ENCODE measurements around the gene ZBBX. TPM values are rescaled to one million over a fixed set of nuclear protein-coding genes. Genes with fewer than 3 reads are reported as not detected.

ZBBX gene
- total and polyA plus RNA-seq, 2 experiments from 2014 or later = not detected

GRCh38 chr3:167406876-167407492 lies 26.9 kb upstream of the ZBBX start:
- Histone ChIP-seq H3K79me2 (no peaks in the 10 kb centered on the region), H4K20me1 (ENCODE audit: insufficient read depth, poor library complexity, severe bottlenecking) (no peaks in the 10 kb centered on the region), H3K27ac (no peak overlapping the region), H3K36me3 (replicated peaks; ENCODE audit: insufficient read depth, low read depth) (no peaks in the 10 kb centered on the region), H3K9me2 (replicated peaks; ENCODE audit: insufficient read depth) (no peaks in the 10 kb centered on the region), H3K4me1 (ENCODE audit: insufficient read depth) (no peaks in the 10 kb centered on the region), H2AFZ (no peak overlapping the region), H3K27me3 (no peaks in the 10 kb centered on the region), H3K4me3 (no peak overlapping the region), H3K4me2 (no peak overlapping the region), H3K9me3 (ENCODE audit: low read depth) (no peaks in the 10 kb centered on the region)
- peak; percentile 80 for DNase-seq (ENCODE audit: low spot score)
- WGBS (ENCODE audit: low lambda C conversion rate, missing lambda C conversion rate) = 67% methylated on average over 3 of the region's 3 CpGs
- TF ChIP-seq EZH2 (IDR thresholded peaks at IDR 0.05; ENCODE audit: borderline replicate concordance) (no peak), CTCF (IDR thresholded peaks at IDR 0.05; ENCODE audit: poor library complexity) (peak; percentile 70)

GRCh38 chr3:167397826-167398225 lies 17.7 kb upstream of the ZBBX start:
- Histone ChIP-seq H3K4me1 (ENCODE audit: insufficient read depth) (no peaks in the 10 kb centered on the region), H3K79me2 (no peaks in the 10 kb centered on the region), H4K20me1 (ENCODE audit: insufficient read depth, poor library complexity, severe bottlenecking) (no peaks in the 10 kb centered on the region), H3K4me2 (no peak overlapping the region), H2AFZ (no peak overlapping the region), H3K9me3 (ENCODE audit: low read depth) (no peaks in the 10 kb centered on the region), H3K4me3 (no peak overlapping the region), H3K27ac (no peak overlapping the region), H3K36me3 (replicated peaks; ENCODE audit: insufficient read depth, low read depth) (no peaks in the 10 kb centered on the region), H3K9me2 (replicated peaks; ENCODE audit: insufficient read depth) (no peaks in the 10 kb centered on the region), H3K27me3 (no peaks in the 10 kb centered on the region)
- WGBS (ENCODE audit: low lambda C conversion rate, missing lambda C conversion rate) = 85% methylated on average over 1 of the region's 1 CpG
- no peak for TF ChIP-seq EZH2 (IDR thresholded peaks at IDR 0.05; ENCODE audit: borderline replicate concordance)
- no peak for TF ChIP-seq CTCF (IDR thresholded peaks at IDR 0.05; ENCODE audit: poor library complexity)
- TF ChIP-seq EZH2phosphoT487 (IDR thresholded peaks at IDR 0.05; ENCODE audit: low read depth, severe bottlenecking, unreplicated experiment) = no peak
- DNase-seq (ENCODE audit: low spot score) = no peak

- H3K79me2 ChIP-seq = no peaks in the 10 kb centered on the region
- no peak overlapping the region for H3K4me2 ChIP-seq
- no peak for DNase-seq (ENCODE audit: low spot score)
- no peak overlapping the region for H2AFZ ChIP-seq
- TF ChIP-seq EZH2phosphoT487 (IDR thresholded peaks at IDR 0.05; ENCODE audit: low read depth, severe bottlenecking, unreplicated experiment) (no peak), EZH2 (IDR thresholded peaks at IDR 0.05; ENCODE audit: borderline replicate concordance) (no peak), CTCF (IDR thresholded peaks at IDR 0.05; ENCODE audit: poor library complexity) (no peak)
- no peak overlapping the region for H3K27ac ChIP-seq
- no peaks in the 10 kb centered on the region for H3K9me2 ChIP-seq (replicated peaks; ENCODE audit: insufficient read depth)
- no peaks in the 10 kb centered on the region for H3K9me3 ChIP-seq (ENCODE audit: low read depth)
- H3K36me3 ChIP-seq (replicated peaks; ENCODE audit: insufficient read depth, low read depth) = no peaks in the 10 kb centered on the region
- H3K4me3 ChIP-seq = no peak overlapping the region
- WGBS (ENCODE audit: low lambda C conversion rate, missing lambda C conversion rate) = 68% methylated on average over 2 of the region's 2 CpGs
- H3K27me3 ChIP-seq = no peaks in the 10 kb centered on the region
- no peaks in the 10 kb centered on the region for H4K20me1 ChIP-seq (ENCODE audit: insufficient read depth, poor library complexity, severe bottlenecking)
- H3K4me1 ChIP-seq (ENCODE audit: insufficient read depth) = no peaks in the 10 kb centered on the region
Measured at GRCh38 chr3:167396075-167396474, 16.0 kb upstream of the ZBBX start.

All from hepatocyte (in vitro differentiated cells).